Sigmoid colon (tissue), 4 donors: ENCODE data around the gene MESD.

Source experiments
- CTCF ChIP-seq, 4 experiments: fragments of 450-650 bp in 3 of 4; fragments of 200-600 bp in 1 of 4; IDR thresholded peaks; one replicate each; pipeline ENCODE4 v1.5.1; 2016 to 2019; ENCODE audit warnings: antibody characterized with exemption in 4 of 4, mild to moderate bottlenecking in 3 of 4, moderate library complexity in 2 of 4
- POLR2A ChIP-seq, 2 donors: fragments of 450-650 bp; IDR thresholded peaks; one replicate each; pipeline ENCODE4 v1.6.1; 2016; ENCODE audit warnings: antibody characterized with exemption in 2 of 2, mild to moderate bottlenecking in 2 of 2, moderate library complexity in 2 of 2
- POLR2AphosphoS5 ChIP-seq, 4 donors: sonication (generic); formaldehyde crosslinking; IDR thresholded peaks; one replicate each; pipeline ENCODE4 v1.6.1; 2017; ENCODE audit warnings: antibody characterized with exemption in 4 of 4

DNA sequence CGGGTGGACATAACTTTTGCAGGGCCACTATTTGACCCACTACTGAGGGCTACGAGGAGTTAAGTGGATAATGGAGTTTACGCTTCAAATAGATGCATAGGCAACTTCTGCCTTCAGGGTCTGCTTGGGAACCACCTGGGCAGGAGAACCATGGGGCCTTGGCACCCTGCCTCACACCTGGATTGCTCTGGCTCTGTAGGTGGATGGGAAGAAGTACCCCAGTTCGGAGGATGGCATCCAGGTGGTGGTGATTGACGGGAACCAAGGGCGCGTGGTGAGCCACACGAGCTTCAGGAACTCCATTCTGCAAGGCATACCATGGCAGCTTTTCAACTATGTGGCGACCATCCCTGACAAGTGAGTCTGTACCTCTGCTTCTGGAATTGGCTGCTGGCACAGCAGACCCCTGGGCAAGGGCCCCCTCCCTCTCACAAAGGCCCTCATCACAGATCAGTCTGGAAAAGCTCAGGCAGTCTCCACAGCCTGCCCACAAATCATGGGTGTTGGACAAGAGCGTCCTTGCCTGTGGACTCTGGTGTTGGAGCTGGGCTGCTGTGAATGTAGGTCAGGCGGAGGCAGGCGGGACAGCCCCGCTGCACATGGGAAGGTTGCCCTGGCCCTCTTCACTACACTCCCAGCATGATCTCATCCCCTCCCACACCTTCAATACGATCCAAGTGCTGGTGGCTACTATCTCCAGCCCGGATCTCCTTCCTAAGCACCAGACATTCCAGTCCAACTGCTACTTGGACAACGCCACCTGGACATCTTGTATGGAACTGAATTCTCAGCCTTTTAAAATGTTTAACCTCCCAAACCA is 46.7 kb downstream of the MESD start:
- TF ChIP-seq CTCF (IDR thresholded peaks at IDR 0.05): peak in 1 of 4 experiments; percentile 11
- TF ChIP-seq POLR2AphosphoS5 (IDR thresholded peaks at IDR 0.05): peak in 3 of 4 donors; percentile 15 to 76 (median 43)
- no peak for TF ChIP-seq POLR2A (IDR thresholded peaks at IDR 0.05)
